Neural progenitor cell (in vitro differentiated cells): ENCODE results near the gene EYA4. TPM values are rescaled to one million over a fixed set of nuclear protein-coding genes. Genes with fewer than 3 reads are reported as not detected.

ENCODE experiments used
- DNase-seq: peaks from one replicate; pipeline ENCODE4 v3.0.0-alpha.2; 2016; ENCODE audit warnings: low spot score
- H2AFZ ChIP-seq: fragments of 200-600 bp; sonication (generic); replicated peaks from 2 replicates; pipeline ENCODE4 v1.6.1; 2016; ENCODE audit warnings: antibody characterized with exemption
- H3F3A ChIP-seq: fragments of 200-600 bp; sonication (generic); 2 replicates; pipeline ENCODE4 v1.6.1; 2016; ENCODE audit warnings: antibody characterized with exemption, low read depth
- H3K27ac ChIP-seq: fragments of 200-600 bp; sonication (generic); 2 replicates; pipeline ENCODE4 v1.5.1; 2016; ENCODE audit warnings: mild to moderate bottlenecking
- H3K27me3 ChIP-seq: fragments of 200-600 bp; sonication (generic); 2 replicates; pipeline ENCODE4 v1.6.1; 2016; ENCODE audit warnings: mild to moderate bottlenecking, moderate library complexity
- H3K36me3 ChIP-seq: fragments of 200-600 bp; sonication (generic); 2 replicates; pipeline ENCODE4 v1.5.1; 2016
- H3K4me1 ChIP-seq: fragments of 200-600 bp; sonication (generic); 2 replicates; pipeline ENCODE4 v1.6.1; 2016; ENCODE audit warnings: mixed run types
- H3K4me2 ChIP-seq: fragments of 200-600 bp; sonication (generic); 2 replicates; pipeline ENCODE4 v1.6.1; 2016
- H3K4me3 ChIP-seq: fragments of 200-600 bp; sonication (generic); 2 replicates; pipeline ENCODE4 v1.5.1; 2016
- H3K79me2 ChIP-seq: fragments of 200-600 bp; sonication (generic); 2 replicates; pipeline ENCODE4 v1.6.1; 2016; ENCODE audit warnings: low read depth
- H3K9ac ChIP-seq: fragments of 200-600 bp; sonication (generic); 2 replicates; pipeline ENCODE4 v1.6.1; 2016
- H3K9me3 ChIP-seq: fragments of 200-600 bp; sonication (generic); 2 replicates; pipeline ENCODE4 v1.5.1; 2016; ENCODE audit warnings: low read depth
- H4K20me1 ChIP-seq: fragments of 200-600 bp; sonication (generic); 2 replicates; pipeline ENCODE4 v1.6.1; 2016; ENCODE audit warnings: low read depth
- H3K27ac Mint-ChIP-seq: 3 replicates; pipeline ENCODE4 v1.8.0; 2021; ENCODE audit warnings: mixed read lengths
- H3K27me3 Mint-ChIP-seq: 2 replicates; pipeline ENCODE4 v1.8.0; 2022; ENCODE audit warnings: low read depth, mild to moderate bottlenecking, inconsistent platforms, moderate library complexity, mixed read lengths; ENCODE audit not compliant: insufficient read depth
- H3K36me3 Mint-ChIP-seq: 3 replicates; pipeline ENCODE4 v1.8.0; 2021; ENCODE audit warnings: mixed read lengths
- H3K4me1 Mint-ChIP-seq: 3 replicates; pipeline ENCODE4 v1.8.0; 2021; ENCODE audit warnings: mixed read lengths
- H3K4me3 Mint-ChIP-seq: 3 replicates; pipeline ENCODE4 v1.8.0; 2021; ENCODE audit warnings: mild to moderate bottlenecking, moderate library complexity, mixed read lengths
- H3K9me3 Mint-ChIP-seq: 3 replicates; pipeline ENCODE4 v1.8.0; 2020; ENCODE audit warnings: mixed read lengths
- CTCF ChIP-seq: fragments of 200-600 bp; sonication (generic); IDR thresholded peaks from 2 replicates; pipeline ENCODE4 v1.5.1; 2017; ENCODE audit warnings: antibody characterized with exemption, mild to moderate bottlenecking
- EZH2 ChIP-seq: fragments of 200-600 bp; sonication (generic); IDR thresholded peaks from 2 replicates; pipeline ENCODE4 v1.6.1; 2017; ENCODE audit warnings: antibody characterized with exemption, mild to moderate bottlenecking, moderate library complexity
- EZH2phosphoT487 ChIP-seq: fragments of 200-600 bp; sonication (generic); IDR thresholded peaks from 2 replicates; pipeline ENCODE4 v1.6.1; 2017; ENCODE audit warnings: antibody characterized with exemption
- total RNA-seq: library from RNA; depleted of rRNA; stranded (reverse); fragments of >200 nt; gene quantifications from 2 replicates; pipeline ENCODE4 v1.2.3, GENCODE V29; 2015; ENCODE audit warnings: low replicate concordance

EYA4 gene
- total RNA-seq, 1 donor from 2014 or later = 2.4 TPM

- Mint-ChIP-seq H3K4me1 (no peaks in the 10 kb centered on the region), H3K27me3 (peaks cover 10% of the 10 kb centered on the region), H3K36me3 (peaks cover 6% of the 10 kb centered on the region), H3K27ac (no peak overlapping the region), H3K9me3 (peaks cover 26% of the 10 kb centered on the region), H3K4me3 (no peak overlapping the region)
- no peaks in the 10 kb centered on the region for H3F3A ChIP-seq
- H3K4me3 ChIP-seq = no peak overlapping the region
- no peaks in the 10 kb centered on the region for H3K4me1 ChIP-seq
- H3K36me3 ChIP-seq = no peaks in the 10 kb centered on the region
- H3K27me3 ChIP-seq = no peaks in the 10 kb centered on the region
- H2AFZ ChIP-seq = no peak overlapping the region
- DNase-seq = no peak
- H3K9me3 ChIP-seq = peaks cover 6% of the 10 kb centered on the region
- TF ChIP-seq CTCF (no peak), EZH2 (no peak), EZH2phosphoT487 (no peak)
- no peak overlapping the region for H3K4me2 ChIP-seq
- H3K79me2 ChIP-seq = no peaks in the 10 kb centered on the region
- no peaks in the 10 kb centered on the region for H4K20me1 ChIP-seq
- no peak overlapping the region for H3K9ac ChIP-seq
- no peak overlapping the region for H3K27ac ChIP-seq
These were observed 318.8 kb downstream of the EYA4 start for GRCh38 chr6:133559926-133560325.

GRCh38 chr6:133567636-133568035 is 326.5 kb downstream of the EYA4 start:
- no peaks in the 10 kb centered on the region for H3K27me3 ChIP-seq
- Mint-ChIP-seq H3K27ac (no peak overlapping the region), H3K27me3 (peaks cover 3% of the 10 kb centered on the region), H3K4me3 (no peak overlapping the region), H3K9me3 (no peaks in the 10 kb centered on the region), H3K36me3 (no peaks in the 10 kb centered on the region), H3K4me1 (peaks cover 7% of the 10 kb centered on the region)
- H2AFZ ChIP-seq = no peak overlapping the region
- H3K27ac ChIP-seq = no peak overlapping the region
- no peaks in the 10 kb centered on the region for H3K9me3 ChIP-seq
- no peaks in the 10 kb centered on the region for H4K20me1 ChIP-seq
- peaks cover 6% of the 10 kb centered on the region for H3K4me1 ChIP-seq
- no peak overlapping the region for H3K4me3 ChIP-seq
- no peak overlapping the region for H3K9ac ChIP-seq
- H3F3A ChIP-seq = no peaks in the 10 kb centered on the region
- no peak for DNase-seq
- no peaks in the 10 kb centered on the region for H3K36me3 ChIP-seq
- TF ChIP-seq EZH2 (no peak), CTCF (no peak), EZH2phosphoT487 (no peak)
- H3K79me2 ChIP-seq = no peaks in the 10 kb centered on the region
- H3K4me2 ChIP-seq = no peak overlapping the region

- Mint-ChIP-seq H3K27me3 (peaks cover 3% of the 10 kb centered on the region), H3K4me1 (peaks cover 7% of the 10 kb centered on the region), H3K4me3 (peak overlapping the region; percentile 83), H3K9me3 (no peaks in the 10 kb centered on the region), H3K36me3 (no peaks in the 10 kb centered on the region), H3K27ac (peak overlapping the region; percentile 38)
- TF ChIP-seq EZH2 = no peak
- TF ChIP-seq CTCF = peak; percentile 95
- peak overlapping the region; percentile 38 for H2AFZ ChIP-seq
- DNase-seq = peak; percentile 75
- no peak overlapping the region for H3K27ac ChIP-seq
- H3K27me3 ChIP-seq = no peaks in the 10 kb centered on the region
- no peak overlapping the region for H3K9ac ChIP-seq
- no peaks in the 10 kb centered on the region for H3K9me3 ChIP-seq
- peak overlapping the region; percentile 39 for H3K4me3 ChIP-seq
- peak overlapping the region; percentile 72 for H3K4me2 ChIP-seq
- no peaks in the 10 kb centered on the region for H3F3A ChIP-seq
- H3K36me3 ChIP-seq = no peaks in the 10 kb centered on the region
- no peaks in the 10 kb centered on the region for H3K79me2 ChIP-seq
- peaks cover 6% of the 10 kb centered on the region for H3K4me1 ChIP-seq
- H4K20me1 ChIP-seq = no peaks in the 10 kb centered on the region
These were observed 328.1 kb downstream of the EYA4 start for GRCh38 chr6:133568970-133569889.
